Fibroblast of skin of left quadriceps (primary cell): ENCODE results near the gene EFTUD2.

Experiments used
- DNase-seq, 2 experiments: peaks; one replicate each; pipeline ENCODE4 v3.0.0-alpha.2; 2013; ENCODE audit warnings: low read depth in 2 of 2

EFTUD2 gene

DNA sequence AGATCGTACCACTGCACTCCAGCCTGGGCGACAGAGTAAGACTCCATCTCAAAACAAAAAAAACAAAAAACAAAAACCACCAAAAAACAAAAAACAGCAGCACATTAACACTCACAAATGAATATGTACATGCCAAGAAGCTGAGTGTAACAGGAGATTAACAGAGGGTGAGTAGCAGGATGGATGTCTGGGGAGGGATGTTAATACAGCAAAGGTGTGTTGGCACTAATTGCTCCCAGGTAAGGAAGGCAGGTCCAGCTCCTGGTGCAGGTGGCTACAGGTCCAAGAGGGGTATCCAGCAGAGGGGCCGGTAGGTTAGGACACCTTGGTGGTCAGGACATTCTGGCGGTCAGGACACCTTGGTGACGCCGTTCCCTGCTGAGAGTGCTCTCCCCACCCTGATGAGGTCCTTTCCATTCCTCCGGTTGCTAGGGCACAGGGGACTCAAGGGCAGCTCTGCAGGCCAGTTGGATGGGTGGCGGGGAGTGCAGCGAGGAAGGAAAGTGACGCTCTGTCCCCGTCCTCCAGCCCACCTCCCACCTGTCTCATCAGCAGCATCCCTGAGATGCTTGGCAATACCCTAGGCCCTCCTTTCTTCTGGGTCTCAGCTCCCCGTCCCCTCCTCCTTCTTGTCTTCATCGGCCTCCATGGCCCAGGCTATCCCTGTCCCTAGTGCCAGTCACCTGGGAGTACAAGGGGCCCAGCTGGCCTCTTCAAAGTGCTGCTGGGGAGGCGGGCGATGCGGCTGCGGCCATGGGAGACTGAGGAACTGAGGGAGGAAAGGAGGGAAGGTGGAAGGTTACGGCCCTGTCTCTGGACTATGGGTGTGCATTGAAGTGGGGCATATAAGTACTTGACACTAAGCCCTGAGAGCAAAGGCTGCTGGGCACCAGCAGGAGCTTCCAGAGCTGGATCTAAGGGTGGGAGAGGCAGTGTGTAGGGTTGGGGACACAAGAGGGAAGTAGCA, 26.8 kb upstream of the EFTUD2 start:
- DNase-seq: no peak

DNA sequence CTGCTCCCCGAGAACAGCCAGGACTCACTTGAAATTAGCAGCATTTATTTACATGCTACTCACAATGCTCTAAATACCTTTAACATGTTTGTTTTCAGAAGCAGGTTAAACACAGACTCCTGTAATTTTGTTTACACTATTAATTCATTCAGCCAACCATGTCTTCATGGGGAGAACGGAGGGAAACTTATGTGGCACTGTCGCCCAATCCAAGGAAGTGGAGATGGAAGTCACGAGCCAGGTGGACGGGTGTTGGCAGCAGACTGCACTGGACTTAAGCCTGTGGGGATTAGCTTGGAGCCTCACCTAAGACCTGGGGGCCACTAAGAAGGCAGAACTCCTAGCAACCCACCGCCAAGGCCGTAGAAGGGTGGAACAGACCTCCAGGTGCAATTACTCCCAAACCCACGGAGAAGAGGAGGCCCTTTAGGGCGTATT, 24.9 kb upstream of the EFTUD2 start:
- DNase-seq: no peak

GRCh38 chr17:44922746-44923470, 23.7 kb upstream of the EFTUD2 start:
- DNase-seq: no peak

GRCh38 chr17:44922136-44922535, 22.9 kb upstream of the EFTUD2 start:
- DNase-seq: no peak

- no peak for DNase-seq
These were observed 22.1 kb upstream of the EFTUD2 start for GRCh38 chr17:44921122-44921882.

- no peak for DNase-seq
These were observed 21.3 kb upstream of the EFTUD2 start for GRCh38 chr17:44920565-44920940.

- peak; percentile 42 to 44 for DNase-seq
These were observed 20.8 kb upstream of the EFTUD2 start for GRCh38 chr17:44919885-44920564.

GRCh38 chr17:44919411-44919810, 20.2 kb upstream of the EFTUD2 start:
- DNase-seq: no peak

- DNase-seq: no peak
These were observed 18.8 kb upstream of the EFTUD2 start for GRCh38 chr17:44918006-44918405.

GRCh38 chr17:44917456-44917855, 18.2 kb upstream of the EFTUD2 start:
- DNase-seq: no peak

- no peak for DNase-seq
These were observed 17.6 kb upstream of the EFTUD2 start for GRCh38 chr17:44916781-44917241.

DNA sequence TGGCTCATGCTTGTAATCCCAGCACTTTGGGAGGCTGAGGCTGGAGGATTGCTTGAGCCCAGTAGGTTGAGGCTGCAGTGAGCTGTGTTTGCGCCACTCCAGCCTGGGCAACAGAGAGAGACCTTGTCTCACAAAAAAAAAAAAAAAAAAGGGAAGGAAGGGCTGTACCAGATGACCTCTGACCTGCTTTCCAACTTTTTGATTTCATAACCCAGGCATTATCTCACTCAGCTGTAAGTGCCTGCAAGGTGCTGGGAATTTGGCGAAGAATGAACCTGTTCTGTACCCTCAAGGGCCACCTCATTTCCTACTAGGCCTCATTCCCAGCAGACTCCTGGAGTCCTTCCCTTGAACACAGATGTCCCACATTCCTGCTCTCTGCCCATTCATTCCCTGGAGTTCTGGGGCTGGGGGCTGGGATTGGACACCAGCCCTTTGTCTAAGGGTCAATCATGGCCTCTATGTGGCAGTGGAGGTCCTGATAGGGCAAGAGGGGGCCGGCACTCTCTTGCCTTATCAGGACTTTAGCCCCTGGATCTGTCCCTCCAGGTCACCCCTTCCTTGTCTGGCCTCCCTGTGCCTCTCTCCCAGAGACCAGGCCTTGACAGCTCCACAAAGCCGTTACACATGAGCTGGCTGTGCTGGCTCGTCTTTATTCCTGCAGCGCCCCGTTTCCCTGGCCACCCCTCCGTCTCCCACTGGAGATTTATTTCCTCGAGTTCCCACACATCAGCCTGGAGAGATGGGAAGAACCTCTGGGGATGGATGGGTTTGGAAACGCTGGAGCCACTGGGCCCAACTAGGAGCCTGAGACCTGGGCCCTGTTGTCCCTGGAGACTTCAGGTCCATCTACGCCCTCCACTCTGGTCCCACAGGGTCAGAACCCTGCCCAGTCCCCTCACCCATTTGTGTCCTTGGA, 16.9 kb upstream of the EFTUD2 start:
- no peak for DNase-seq

- no peak for DNase-seq
These were observed 16.1 kb upstream of the EFTUD2 start, which contains the start of gene GFAP for GRCh38 chr17:44915321-44915726. Gene GFAP, minus strand, starts transcription at chr17:44915500. Its CDS starts 14 bp downstream, at chr17:44915486.

DNA sequence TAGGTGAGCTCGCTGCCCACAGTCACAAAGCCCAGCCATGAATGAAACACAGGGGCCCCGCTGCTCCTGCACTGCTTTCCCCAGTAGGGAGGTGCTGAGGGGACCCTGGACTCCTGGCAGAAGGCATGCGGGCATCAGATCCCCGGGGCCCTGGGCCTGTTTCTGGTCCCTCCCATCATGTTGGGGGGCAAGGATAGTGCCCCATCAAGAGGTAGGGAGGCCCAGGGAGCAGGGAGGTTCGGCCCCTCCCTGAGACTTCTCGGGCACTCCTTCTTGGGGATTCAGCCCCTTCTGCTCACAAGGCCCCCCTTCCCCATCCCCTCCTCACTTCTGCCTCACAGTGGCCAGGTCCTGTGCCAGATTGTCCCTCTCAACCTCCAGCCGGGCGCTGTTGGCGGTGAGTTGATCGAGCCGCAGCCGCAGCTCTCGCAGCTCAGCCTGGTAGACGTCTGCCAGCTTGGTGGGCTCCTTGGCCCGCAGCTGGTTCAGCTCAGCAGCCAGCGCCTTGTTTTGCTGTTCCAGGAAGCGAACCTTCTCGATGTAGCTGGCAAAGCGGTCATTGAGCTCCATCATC, 15.5 kb upstream of the EFTUD2 start:
- DNase-seq: no peak

GRCh38 chr17:44914148-44914547, 14.9 kb upstream of the EFTUD2 start:
- no peak for DNase-seq

GRCh38 chr17:44913676-44914075, 14.4 kb upstream of the EFTUD2 start:
- DNase-seq: no peak

GRCh38 chr17:44912763-44913544, 13.7 kb upstream of the EFTUD2 start:
- DNase-seq: no peak

GRCh38 chr17:44911133-44912001, 12.1 kb upstream of the EFTUD2 start:
- no peak for DNase-seq
